A673 (cell line): ENCODE data around the gene MRGPRD.

Experiments
- CTCF ChIP-seq: fragments of 300-800, 200-600 bp; sonication (generic); conservative IDR thresholded peaks from 2 replicates; pipeline ENCODE4 v1.5.1; 2017; ENCODE audit warnings: low read depth, mild to moderate bottlenecking, antibody characterized with exemption, low read length, moderate library complexity, mixed read lengths
- EZH2 ChIP-seq: fragments of 200-600 bp; sonication (generic); IDR thresholded peaks from 2 replicates; pipeline ENCODE4 v1.6.1; 2017; ENCODE audit warnings: borderline replicate concordance, low read depth, mild to moderate bottlenecking, mixed read lengths, antibody characterized with exemption, low read length; ENCODE audit not compliant: poor library complexity, severe bottlenecking

- no peak for TF ChIP-seq CTCF
- no peak for TF ChIP-seq EZH2
Measured at GRCh38 chr11:68934321-68934645, 46.5 kb downstream of the MRGPRD start.
